A549 treated with CpdA at 1 μM for 4 hours (cell line): ENCODE results near the gene KCNJ18. TPM values are rescaled to one million over a fixed set of nuclear protein-coding genes. Genes with fewer than 3 reads are reported as not detected.

ENCODE experiments used
- total RNA-seq: library from RNA; stranded (reverse); fragments of 200-300 nt; extraction: Qiagen RNA extraction; gene quantifications from 5 replicates; pipeline ENCODE4 v1.2.3, GENCODE V29; 2022; ENCODE audit warnings: low read depth

KCNJ18 gene
- total RNA-seq: 0.03 to 0.07 TPM in 2 of 5 replicates, not detected in the others

GRCh38 chr17:21691883-21692703 lies at the start of gene KCNJ18:
Gene KCNJ18, plus strand, starts transcription at chr17:21692523. Its CDS starts 10,264 bp downstream, at chr17:21702787.

